H9 (cell line): Measurements from ENCODE around the gene MDH1. TPM values are rescaled to one million over a fixed set of nuclear protein-coding genes. Genes with fewer than 3 reads are reported as not detected.

Source experiments
- DNase-seq: peaks from one replicate; pipeline ENCODE4 v3.0.0-alpha.2; 2017
- H2AFZ ChIP-seq: one replicate; pipeline ENCODE4 v1.6.1; 2013; ENCODE audit warnings: mild to moderate bottlenecking, low read length, control low read depth, moderate library complexity
- H2AK5ac ChIP-seq: 2 replicates; pipeline ENCODE4 v1.6.1; 2013; ENCODE audit warnings: low read length, control low read depth, mixed read lengths; ENCODE audit not compliant: insufficient read length
- H2BK120ac ChIP-seq: one replicate; pipeline ENCODE4 v1.6.1; 2013; ENCODE audit warnings: low read depth, mild to moderate bottlenecking, low read length, control low read depth, inconsistent platforms; ENCODE audit not compliant: poor library complexity, severe bottlenecking
- H2BK12ac ChIP-seq: 2 replicates; pipeline ENCODE4 v1.6.1; 2013; ENCODE audit warnings: low read length, control low read depth, mixed read lengths, low read depth; ENCODE audit not compliant: insufficient read length
- H2BK15ac ChIP-seq: 2 replicates; pipeline ENCODE4 v1.6.1; 2013; ENCODE audit warnings: low read depth, low read length, control low read depth
- H2BK20ac ChIP-seq: one replicate; pipeline ENCODE4 v1.6.1; 2013; ENCODE audit warnings: low read depth, mild to moderate bottlenecking, low read length, control low read depth, inconsistent platforms; ENCODE audit not compliant: poor library complexity, severe bottlenecking
- H2BK5ac ChIP-seq: 2 replicates; pipeline ENCODE4 v1.6.1; 2013; ENCODE audit warnings: low read length, control low read depth, mixed read lengths; ENCODE audit not compliant: insufficient read length
- H3K14ac ChIP-seq: 2 replicates; pipeline ENCODE4 v1.6.1; 2013; ENCODE audit warnings: low read length, control low read depth; ENCODE audit not compliant: insufficient read depth
- H3K18ac ChIP-seq: 2 replicates; pipeline ENCODE4 v1.6.1; 2013; ENCODE audit warnings: low read depth, mild to moderate bottlenecking, mixed read lengths, low read length, control low read depth; ENCODE audit not compliant: insufficient read length
- H3K23ac ChIP-seq: 2 replicates; pipeline ENCODE4 v1.6.1; 2013; ENCODE audit warnings: low read length, control low read depth, mixed read lengths, low read depth; ENCODE audit not compliant: insufficient read length
- H3K23me2 ChIP-seq: 2 replicates; pipeline ENCODE4 v1.6.1; 2013; ENCODE audit warnings: low read depth, mild to moderate bottlenecking, mixed read lengths, low read length, control low read depth; ENCODE audit not compliant: insufficient read length, poor library complexity, severe bottlenecking
- H3K27ac ChIP-seq: 2 replicates; pipeline ENCODE4 v1.5.1; 2013; ENCODE audit warnings: low read length, control low read depth, mixed read lengths, low read depth; ENCODE audit not compliant: insufficient read length
- H3K27me3 ChIP-seq: 2 replicates; pipeline ENCODE4 v1.6.1; 2013; ENCODE audit warnings: low read length, control low read depth, inconsistent platforms; ENCODE audit not compliant: insufficient read depth
- H3K4ac ChIP-seq: 2 replicates; pipeline ENCODE4 v1.6.1; 2013; ENCODE audit warnings: low read depth, mild to moderate bottlenecking, control low read depth, inconsistent platforms, low read length, moderate library complexity
- H3K4me1 ChIP-seq: 2 replicates; pipeline ENCODE4 v1.6.1; 2013; ENCODE audit warnings: low read length, control low read depth, inconsistent platforms; ENCODE audit not compliant: insufficient read depth
- H3K4me2 ChIP-seq: 2 replicates; pipeline ENCODE4 v1.6.1; 2013; ENCODE audit warnings: low read length, control low read depth, mixed read lengths; ENCODE audit not compliant: insufficient read length, insufficient read depth
- H3K56ac ChIP-seq: 2 replicates; pipeline ENCODE4 v1.6.1; 2013; ENCODE audit warnings: low read depth, mild to moderate bottlenecking, mixed read lengths, low read length, control low read depth; ENCODE audit not compliant: insufficient read length
- H3K79me1 ChIP-seq: 2 replicates; pipeline ENCODE4 v1.6.1; 2013; ENCODE audit warnings: low read depth, mild to moderate bottlenecking, moderate library complexity, low read length, control low read depth, inconsistent platforms; ENCODE audit not compliant: insufficient read depth, poor library complexity, severe bottlenecking
- H3K79me2 ChIP-seq: 2 replicates; pipeline ENCODE4 v1.6.1; 2013; ENCODE audit warnings: low read length, control low read depth, inconsistent platforms; ENCODE audit not compliant: insufficient read depth
- H3K9ac ChIP-seq: 2 replicates; pipeline ENCODE4 v1.6.1; 2013; ENCODE audit warnings: low read length, control low read depth, mixed read lengths; ENCODE audit not compliant: insufficient read length; ENCODE audit errors: extremely low read depth
- H3K9me3 ChIP-seq: one replicate; pipeline ENCODE4 v1.6.1; 2013; ENCODE audit warnings: low read depth, low read length, inconsistent platforms; ENCODE audit not compliant: control insufficient read depth
- H3T11ph ChIP-seq: one replicate; pipeline ENCODE4 v1.6.1; 2013; ENCODE audit warnings: mild to moderate bottlenecking, low read length, control low read depth, inconsistent platforms
- H4K20me1 ChIP-seq: one replicate; pipeline ENCODE4 v1.6.1; 2013; ENCODE audit not compliant: control insufficient read depth, insufficient read length, insufficient read depth
- H4K5ac ChIP-seq: 2 replicates; pipeline ENCODE4 v1.6.1; 2013; ENCODE audit warnings: low read depth, mild to moderate bottlenecking, mixed read lengths, low read length, control low read depth; ENCODE audit not compliant: insufficient read length
- H4K8ac ChIP-seq: replicated peaks from 2 replicates; pipeline ENCODE4 v1.6.1; 2013; ENCODE audit warnings: low read length, control low read depth, mixed read lengths, low read depth; ENCODE audit not compliant: insufficient read length
- H4K91ac ChIP-seq: 2 replicates; pipeline ENCODE4 v1.6.1; 2013; ENCODE audit warnings: low read depth, mild to moderate bottlenecking, moderate library complexity, mixed read lengths, low read length, control low read depth; ENCODE audit not compliant: insufficient read length
- H3K27ac Mint-ChIP-seq, 3 experiments: 2 replicates in 2 of 3; 3 replicates in 1 of 3; pipeline ENCODE4 v1.8.0; 2020 to 2021; ENCODE audit warnings: mixed read lengths in 3 of 3, mild to moderate bottlenecking in 1 of 3, moderate library complexity in 1 of 3
- H3K27me3 Mint-ChIP-seq: 2 replicates; pipeline ENCODE4 v1.8.0; 2021; ENCODE audit warnings: low read depth, mild to moderate bottlenecking, moderate library complexity, mixed read lengths
- H3K36me3 Mint-ChIP-seq, 3 experiments: 2 replicates in 2 of 3; 3 replicates in 1 of 3; pipeline ENCODE4 v1.8.0; 2020 to 2021; ENCODE audit warnings: low read depth in 3 of 3, mixed read lengths in 3 of 3; ENCODE audit not compliant: insufficient read depth in 1 of 3
- H3K4me1 Mint-ChIP-seq, 2 experiments: 2 replicates each; pipeline ENCODE4 v1.8.0; 2020; ENCODE audit warnings: mixed read lengths in 2 of 2
- H3K4me3 Mint-ChIP-seq, 2 experiments: 2 replicates in 1 of 2; 3 replicates in 1 of 2; pipeline ENCODE4 v1.8.0; 2020 to 2021; ENCODE audit warnings: mild to moderate bottlenecking in 2 of 2, mixed read lengths in 2 of 2, moderate library complexity in 1 of 2
- H3K9me3 Mint-ChIP-seq, 2 experiments: 2 replicates in 1 of 2; 3 replicates in 1 of 2; pipeline ENCODE4 v1.8.0; 2020; ENCODE audit warnings: mild to moderate bottlenecking in 2 of 2, mixed read lengths in 2 of 2, moderate library complexity in 1 of 2
- WGBS: extraction: QIAGEN DNeasy Blood & Tissue Kit; methylation state at CpG from one replicate; pipeline ENCODE4 v1.1.7; 2013; ENCODE audit warnings: missing lambda C conversion rate, low lambda C conversion rate, mixed read lengths; ENCODE audit not compliant: insufficient read length; ENCODE audit errors: extremely low coverage; 5-methylcytosine and 5-hydroxymethylcytosine counted together
- total RNA-seq: library from RNA; stranded (reverse); gene quantifications from 2 replicates; pipeline ENCODE4 v1.2.1, GENCODE V29; 2021
- TF ChIP-seq, protein P1 (sequence below): fragments of 200-600 bp; sonication (generic); conservative IDR thresholded peaks from 3 replicates; pipeline ENCODE4 v1.8.0; 2021; ENCODE audit warnings: antibody characterized with exemption, mild to moderate bottlenecking

MDH1 gene
- total RNA-seq, 1 experiment from 2014 or later: 324 TPM

DNA sequence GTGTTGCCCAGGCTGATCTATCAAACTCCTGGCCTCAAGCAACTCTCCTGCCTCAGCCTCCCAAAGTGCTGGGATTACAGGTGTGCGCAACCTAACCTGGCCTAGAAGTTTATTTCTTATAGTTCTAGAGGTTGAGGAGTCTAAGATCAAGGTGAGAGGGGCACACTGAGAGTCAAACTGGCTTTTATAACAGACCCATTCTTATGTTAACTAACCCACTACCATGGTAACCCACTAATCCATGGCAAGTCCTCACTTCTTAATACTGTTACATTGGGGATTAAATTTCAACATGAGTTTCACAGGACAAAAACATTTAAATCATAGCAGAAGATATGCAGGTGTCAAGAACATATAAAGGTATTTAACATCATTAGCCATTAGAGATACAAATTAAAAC, 50.6 kb downstream of the MDH1 start:
- H3K79me2 ChIP-seq: no peaks in the 10 kb centered on the region
- H2BK20ac ChIP-seq: peak overlapping the region; percentile 96
- DNase-seq: no peak
- no peak overlapping the region for H2AK5ac ChIP-seq
- no peak overlapping the region for H2AFZ ChIP-seq
- H3K79me1 ChIP-seq: no peaks in the 10 kb centered on the region
- peaks cover 2% of the 10 kb centered on the region for H3K23me2 ChIP-seq
- H3K4me3 Mint-ChIP-seq: peak overlapping the region in 1 of 2 experiments; percentile 8; a peak in 1 of 5 replicates
- peak overlapping the region; percentile 47 to 87 (median 50); a peak in 4 of 7 replicates for H3K27ac Mint-ChIP-seq
- H3K23ac ChIP-seq: no peak overlapping the region
- H3K27me3 ChIP-seq: no peaks in the 10 kb centered on the region
- peaks cover 14 to 50% (median 19%) of the 10 kb centered on the region in 3 experiments for H3K36me3 Mint-ChIP-seq
- no peak overlapping the region for H3K9ac ChIP-seq
- H3K9me3 Mint-ChIP-seq: peaks cover 28 to 29% of the 10 kb centered on the region in 2 experiments
- H3K27ac ChIP-seq: no peak overlapping the region
- no peak overlapping the region for H4K91ac ChIP-seq
- no CpG with 5 or more reads among the region's 1 CpG for WGBS
- peaks cover 14 to 18% of the 10 kb centered on the region in 2 experiments for H3K4me1 Mint-ChIP-seq
- H3K18ac ChIP-seq: no peak overlapping the region
- H2BK12ac ChIP-seq: no peak overlapping the region
- no peak overlapping the region for H4K8ac ChIP-seq
- no peaks in the 10 kb centered on the region for H3K9me3 ChIP-seq
- TF ChIP-seq, protein P1, sequence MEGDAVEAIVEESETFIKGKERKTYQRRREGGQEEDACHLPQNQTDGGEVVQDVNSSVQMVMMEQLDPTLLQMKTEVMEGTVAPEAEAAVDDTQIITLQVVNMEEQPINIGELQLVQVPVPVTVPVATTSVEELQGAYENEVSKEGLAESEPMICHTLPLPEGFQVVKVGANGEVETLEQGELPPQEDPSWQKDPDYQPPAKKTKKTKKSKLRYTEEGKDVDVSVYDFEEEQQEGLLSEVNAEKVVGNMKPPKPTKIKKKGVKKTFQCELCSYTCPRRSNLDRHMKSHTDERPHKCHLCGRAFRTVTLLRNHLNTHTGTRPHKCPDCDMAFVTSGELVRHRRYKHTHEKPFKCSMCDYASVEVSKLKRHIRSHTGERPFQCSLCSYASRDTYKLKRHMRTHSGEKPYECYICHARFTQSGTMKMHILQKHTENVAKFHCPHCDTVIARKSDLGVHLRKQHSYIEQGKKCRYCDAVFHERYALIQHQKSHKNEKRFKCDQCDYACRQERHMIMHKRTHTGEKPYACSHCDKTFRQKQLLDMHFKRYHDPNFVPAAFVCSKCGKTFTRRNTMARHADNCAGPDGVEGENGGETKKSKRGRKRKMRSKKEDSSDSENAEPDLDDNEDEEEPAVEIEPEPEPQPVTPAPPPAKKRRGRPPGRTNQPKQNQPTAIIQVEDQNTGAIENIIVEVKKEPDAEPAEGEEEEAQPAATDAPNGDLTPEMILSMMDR: no peak
- no peak overlapping the region for H2BK5ac ChIP-seq
- H3T11ph ChIP-seq: no peak overlapping the region
- H3K14ac ChIP-seq: no peak overlapping the region; the same call in 1 of the 2 replicates
- no peak overlapping the region for H4K5ac ChIP-seq
- H4K20me1 ChIP-seq: no peaks in the 10 kb centered on the region
- no peak overlapping the region for H3K56ac ChIP-seq
- no peaks in the 10 kb centered on the region for H3K4me1 ChIP-seq
- no peaks in the 10 kb centered on the region for H3K27me3 Mint-ChIP-seq
- no peak overlapping the region for H3K4ac ChIP-seq
- H2BK120ac ChIP-seq: no peak overlapping the region
- H2BK15ac ChIP-seq: no peak overlapping the region
- H3K4me2 ChIP-seq: no peak overlapping the region
